Duodenal mucosa (tissue), 2 donors: ENCODE measurements around the gene ABCD3.
"Not testable (repeated sequence)": the region's sequence is repeated elsewhere in the genome, so short reads cannot be mapped to it uniquely, and the experiment has no call there.

ENCODE experiments used
- H3K27ac ChIP-seq: one replicate; pipeline ENCODE4 v1.7.0; 2013; ENCODE audit warnings: low read depth, low read length
- H3K27me3 ChIP-seq, 2 donors: one replicate each; pipeline ENCODE4 v1.7.0; 2013; ENCODE audit warnings: low read length in 2 of 2, control low read depth in 1 of 2; ENCODE audit not compliant: insufficient read depth in 2 of 2, control insufficient read depth in 1 of 2
- H3K36me3 ChIP-seq, 2 donors: one replicate each; pipeline ENCODE4 v1.7.0; 2013; ENCODE audit warnings: low read length in 2 of 2, control low read depth in 1 of 2; ENCODE audit not compliant: insufficient read depth in 2 of 2, control insufficient read depth in 1 of 2
- H3K4me1 ChIP-seq, 2 donors: one replicate each; pipeline ENCODE4 v1.7.0; 2013; ENCODE audit warnings: low read length in 2 of 2, control low read depth in 1 of 2; ENCODE audit not compliant: insufficient read depth in 2 of 2, control insufficient read depth in 1 of 2
- H3K4me3 ChIP-seq, 2 donors: one replicate each; pipeline ENCODE4 v1.7.0; 2013; ENCODE audit warnings: low read length in 2 of 2, low read depth in 1 of 2
- H3K9ac ChIP-seq, 2 donors: one replicate each; pipeline ENCODE4 v1.7.0; 2013; ENCODE audit warnings: low read length in 2 of 2, low read depth in 1 of 2
- H3K9me3 ChIP-seq, 2 donors: one replicate each; pipeline ENCODE4 v1.7.0; 2013; ENCODE audit warnings: low read length in 2 of 2, control low read depth in 1 of 2; ENCODE audit not compliant: control insufficient read depth in 1 of 2

The ABCD3 gene

GRCh38 chr1:94417978-94418663 is at the start of gene ABCD3:
ABCD3 (plus strand) TSS chr1:94418389; CDS start chr1:94418479, 90 bp downstream.
- Histone ChIP-seq H3K9ac (peak within 1 kb of the TSS; percentile 80 to 85), H3K27me3 (no peaks in the 10 kb centered on the region), H3K9me3 (no peaks in the 10 kb centered on the region), H3K4me1 (peaks cover 41 to 47% of the 10 kb centered on the region in 2 donors), H3K4me3 (peak within 1 kb of the TSS; percentile 82 to 89), H3K27ac (peak within 1 kb of the TSS; percentile 82), H3K36me3 (no peaks in the 10 kb centered on the region)

GRCh38 chr1:94372771-94373170 is 45.4 kb upstream of the ABCD3 start:
- H3K4me3 ChIP-seq, H3K9me3 ChIP-seq, H3K4me1 ChIP-seq, H3K36me3 ChIP-seq, H3K27me3 ChIP-seq, H3K9ac ChIP-seq, H3K27ac ChIP-seq: not testable (repeated sequence)

- not testable (repeated sequence) for H3K27me3 ChIP-seq, H3K9ac ChIP-seq, H3K4me1 ChIP-seq, H3K9me3 ChIP-seq, H3K36me3 ChIP-seq, H3K27ac ChIP-seq, H3K4me3 ChIP-seq
Observed at GRCh38 chr1:94373311-94373710, 44.9 kb upstream of the ABCD3 start.

- not testable (repeated sequence) for H3K27me3 ChIP-seq, H3K27ac ChIP-seq, H3K4me3 ChIP-seq, H3K4me1 ChIP-seq, H3K9me3 ChIP-seq, H3K36me3 ChIP-seq, H3K9ac ChIP-seq
Observed at GRCh38 chr1:94375666-94376065, 42.5 kb upstream of the ABCD3 start.

GRCh38 chr1:94378493-94378892 is 39.7 kb upstream of the ABCD3 start:
- H3K27me3 ChIP-seq, H3K36me3 ChIP-seq, H3K9ac ChIP-seq, H3K27ac ChIP-seq, H3K9me3 ChIP-seq, H3K4me3 ChIP-seq: not testable (repeated sequence)
- peaks cover 11 to 14% of the 10 kb centered on the region in 2 donors for H3K4me1 ChIP-seq

- Histone ChIP-seq H3K4me3 (no peak overlapping the region), H3K27ac (no peak overlapping the region), H3K9ac (no peak overlapping the region)
Observed at GRCh38 chr1:94379615-94380014, 38.6 kb upstream of the ABCD3 start.

GRCh38 chr1:94382201-94382600 is 36.0 kb upstream of the ABCD3 start:
- H3K27ac ChIP-seq = no peak overlapping the region

More at GRCh38 chr1:94379615-94380014, 38.6 kb upstream of the ABCD3 start:
- H3K9me3 ChIP-seq = no peaks in the 10 kb centered on the region
- H3K4me1 ChIP-seq = peaks cover 14 to 19% of the 10 kb centered on the region in 2 donors
- no peaks in the 10 kb centered on the region for H3K36me3 ChIP-seq
- no peaks in the 10 kb centered on the region for H3K27me3 ChIP-seq

GRCh38 chr1:94383966-94384408 is 34.2 kb upstream of the ABCD3 start:
- Histone ChIP-seq H3K27me3 (no peaks in the 10 kb centered on the region), H3K9ac (no peak overlapping the region), H3K4me1 (peaks cover 29 to 38% of the 10 kb centered on the region in 2 donors), H3K36me3 (no peaks in the 10 kb centered on the region), H3K4me3 (peak overlapping the region in 1 of 2 donors; percentile 11), H3K27ac (no peak overlapping the region), H3K9me3 (peaks cover 0 to 2% of the 10 kb centered on the region in 2 donors)

More at GRCh38 chr1:94382201-94382600, 36.0 kb upstream of the ABCD3 start:
- no peak overlapping the region for H3K4me3 ChIP-seq
- H3K4me1 ChIP-seq = peaks cover 29% of the 10 kb centered on the region in 2 donors
- H3K9me3 ChIP-seq = no peaks in the 10 kb centered on the region
- H3K27me3 ChIP-seq = no peaks in the 10 kb centered on the region
- no peak overlapping the region for H3K9ac ChIP-seq
- H3K36me3 ChIP-seq = no peaks in the 10 kb centered on the region

- H3K36me3 ChIP-seq = no peaks in the 10 kb centered on the region
- peak overlapping the region; percentile 56 for H3K27ac ChIP-seq
- H3K9ac ChIP-seq = peak overlapping the region in 1 of 2 donors; percentile 45
- peaks cover 29 to 37% of the 10 kb centered on the region in 2 donors for H3K4me1 ChIP-seq
- peak overlapping the region; percentile 33 to 50 for H3K4me3 ChIP-seq
- H3K27me3 ChIP-seq = no peaks in the 10 kb centered on the region
- peaks cover 0 to 9% of the 10 kb centered on the region in 2 donors for H3K9me3 ChIP-seq
Observed at GRCh38 chr1:94384485-94385265, 33.5 kb upstream of the ABCD3 start.

- Histone ChIP-seq H3K27ac (peak overlapping the region; percentile 56), H3K9ac (peak overlapping the region in 1 of 2 donors; percentile 45), H3K27me3 (no peaks in the 10 kb centered on the region), H3K36me3 (no peaks in the 10 kb centered on the region), H3K4me3 (peak overlapping the region; percentile 33 to 50), H3K4me1 (peaks cover 29 to 35% of the 10 kb centered on the region in 2 donors), H3K9me3 (peaks cover 0 to 10% of the 10 kb centered on the region in 2 donors)
Observed at GRCh38 chr1:94385308-94385929, 32.8 kb upstream of the ABCD3 start.
